Mammary epithelial cell (primary cell): ENCODE data around the gene MGAT5.

Experiments
- EZH2 ChIP-seq: IDR thresholded peaks from 2 replicates; pipeline ENCODE4 v1.6.1; 2012; ENCODE audit warnings: low read length, inconsistent platforms, borderline replicate concordance
- TF ChIP-seq, protein P1 (sequence below), 2 donors: IDR thresholded peaks in 1 of 2; conservative IDR thresholded peaks in 1 of 2; 2 replicates each; pipeline ENCODE4 v1.5.1; 2011 to 2012; ENCODE audit warnings: inconsistent platforms in 2 of 2, low read length in 2 of 2, mild to moderate bottlenecking in 2 of 2, control low read depth in 1 of 2, low read depth in 1 of 2; ENCODE audit not compliant: insufficient read depth in 1 of 2; ENCODE audit errors: extremely low read depth in 1 of 2

DNA sequence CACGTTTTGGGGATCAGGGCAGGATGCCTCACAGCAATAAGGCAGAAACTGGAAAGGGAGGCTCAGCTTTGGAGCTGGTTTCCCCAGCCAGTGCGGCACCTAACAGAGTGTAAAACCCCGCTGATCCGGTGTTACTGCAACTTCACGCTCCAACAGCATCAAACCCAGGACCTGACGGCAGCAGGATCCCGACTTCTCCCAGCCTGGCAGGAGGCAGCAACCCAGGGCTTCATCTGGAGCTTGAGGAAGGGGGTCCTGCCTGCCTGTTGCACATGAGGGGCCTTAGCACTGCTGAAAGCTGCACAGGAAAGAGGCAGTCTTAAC is 209.8 kb downstream of the MGAT5 start:
- TF ChIP-seq, protein P1, sequence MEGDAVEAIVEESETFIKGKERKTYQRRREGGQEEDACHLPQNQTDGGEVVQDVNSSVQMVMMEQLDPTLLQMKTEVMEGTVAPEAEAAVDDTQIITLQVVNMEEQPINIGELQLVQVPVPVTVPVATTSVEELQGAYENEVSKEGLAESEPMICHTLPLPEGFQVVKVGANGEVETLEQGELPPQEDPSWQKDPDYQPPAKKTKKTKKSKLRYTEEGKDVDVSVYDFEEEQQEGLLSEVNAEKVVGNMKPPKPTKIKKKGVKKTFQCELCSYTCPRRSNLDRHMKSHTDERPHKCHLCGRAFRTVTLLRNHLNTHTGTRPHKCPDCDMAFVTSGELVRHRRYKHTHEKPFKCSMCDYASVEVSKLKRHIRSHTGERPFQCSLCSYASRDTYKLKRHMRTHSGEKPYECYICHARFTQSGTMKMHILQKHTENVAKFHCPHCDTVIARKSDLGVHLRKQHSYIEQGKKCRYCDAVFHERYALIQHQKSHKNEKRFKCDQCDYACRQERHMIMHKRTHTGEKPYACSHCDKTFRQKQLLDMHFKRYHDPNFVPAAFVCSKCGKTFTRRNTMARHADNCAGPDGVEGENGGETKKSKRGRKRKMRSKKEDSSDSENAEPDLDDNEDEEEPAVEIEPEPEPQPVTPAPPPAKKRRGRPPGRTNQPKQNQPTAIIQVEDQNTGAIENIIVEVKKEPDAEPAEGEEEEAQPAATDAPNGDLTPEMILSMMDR (conservative IDR thresholded peaks at IDR 0.05 in 1 of 2, IDR thresholded peaks at IDR 0.05 in 1 of 2; ENCODE audit: extremely low read depth in 1 of 2, insufficient read depth in 1 of 2, low read depth in 1 of 2, low read length in 2 of 2), result no peak
- no peak for TF ChIP-seq EZH2
